Stimulated activated CD4-positive, alpha-beta T cell treated with anti-CD3 and anti-CD28 coated beads, Interleukin-2, amount 100 ng/mL, for 4 hours (primary cell): ENCODE measurements around the gene RGS4.
"Not testable (repeated sequence)": the region's sequence is repeated elsewhere in the genome, so short reads cannot be mapped to it uniquely, and the experiment has no call there.

ENCODE experiments used
- DNase-seq: peaks from one replicate; pipeline ENCODE4 v3.0.0-alpha.2; 2020; ENCODE audit warnings: low read depth

Gene RGS4

GRCh38 chr1:163068716-163069115, 445 bp upstream of the RGS4 start:
- DNase-seq: no peak

GRCh38 chr1:163069655-163070277, 605 bp downstream of the RGS4 start:
- no peak for DNase-seq

GRCh38 chr1:163071405-163072255, 2.5 kb downstream of the RGS4 start:
- DNase-seq: peak; percentile 6

GRCh38 chr1:163072658-163073057, 3.5 kb downstream of the RGS4 start:
- DNase-seq: no peak

GRCh38 chr1:163074004-163074403, 4.8 kb downstream of the RGS4 start:
- no peak for DNase-seq

- no peak for DNase-seq
Measured at GRCh38 chr1:163074716-163075284, 5.6 kb downstream of the RGS4 start.

GRCh38 chr1:163076044-163076443, 6.9 kb downstream of the RGS4 start:
- no peak for DNase-seq

GRCh38 chr1:163076446-163076845, 7.3 kb downstream of the RGS4 start:
- DNase-seq: no peak

GRCh38 chr1:163076981-163077761, 8.0 kb downstream of the RGS4 start:
- no peak for DNase-seq

- no peak for DNase-seq
Measured at GRCh38 chr1:163082971-163083370, 13.8 kb downstream of the RGS4 start.

- DNase-seq: no peak
Measured at GRCh38 chr1:163083690-163084089, 14.5 kb downstream of the RGS4 start.

- no peak for DNase-seq
Measured at GRCh38 chr1:163084330-163084729, 15.2 kb downstream of the RGS4 start.

- no peak for DNase-seq
Measured at GRCh38 chr1:163085041-163085903, 16.1 kb downstream of the RGS4 start.

GRCh38 chr1:163085904-163086268, 16.7 kb downstream of the RGS4 start:
- no peak for DNase-seq

- not testable (repeated sequence) for DNase-seq
Measured at GRCh38 chr1:163089117-163089516, 20.0 kb downstream of the RGS4 start.

- DNase-seq: no peak
Measured at GRCh38 chr1:163090321-163090945, 21.3 kb downstream of the RGS4 start.

- no peak for DNase-seq
Measured at GRCh38 chr1:163093169-163093568, 24.0 kb downstream of the RGS4 start.

- DNase-seq: no peak
Measured at GRCh38 chr1:163093579-163093978, 24.4 kb downstream of the RGS4 start.

- DNase-seq: no peak
Measured at GRCh38 chr1:163094182-163094581, 25.0 kb downstream of the RGS4 start.

- no peak for DNase-seq
Measured at GRCh38 chr1:163094589-163094988, 25.4 kb downstream of the RGS4 start.

GRCh38 chr1:163095213-163095612, 26.1 kb downstream of the RGS4 start:
- no peak for DNase-seq
